ENCODE data around the gene EFCAB6.

Gene EFCAB6

DNA sequence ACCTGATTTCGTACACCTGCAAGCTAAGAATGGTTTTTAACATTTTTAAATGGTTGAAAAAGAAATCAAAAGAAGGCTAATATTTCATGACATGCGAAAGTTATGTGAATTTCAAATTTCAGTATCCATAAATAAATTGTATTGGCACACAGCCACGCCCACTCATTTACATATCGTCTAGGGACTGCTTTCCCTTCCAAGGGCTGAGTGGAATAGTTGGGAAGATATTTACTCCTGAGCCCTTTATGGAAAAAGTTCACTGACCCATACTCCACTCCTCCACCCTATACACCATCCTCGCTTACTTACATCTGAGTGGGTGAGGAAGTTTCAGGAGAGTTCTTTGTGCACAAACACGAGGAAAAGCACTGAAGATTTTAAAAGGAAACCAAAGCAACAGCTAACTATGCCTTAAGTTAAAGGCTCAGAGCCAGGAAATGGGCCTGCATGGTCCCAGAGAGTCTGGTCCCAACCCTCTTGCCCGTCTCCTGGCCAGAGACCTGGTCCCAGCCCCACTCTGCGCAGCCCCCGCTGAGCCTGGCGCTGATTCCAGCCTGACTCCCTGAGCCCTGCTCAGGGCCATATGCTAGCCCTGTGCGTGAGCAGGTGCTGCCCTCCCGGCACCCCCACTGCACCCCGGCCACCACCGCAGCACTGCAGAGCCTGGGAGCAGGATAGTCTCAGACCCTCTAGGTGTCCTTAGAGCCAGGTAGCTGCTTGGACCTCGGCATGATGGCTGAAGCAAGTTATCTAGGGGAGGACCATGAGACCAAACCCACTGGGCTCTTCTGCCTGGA, 69.8 kb downstream of the EFCAB6 start:
- no peak for DNase-seq

DNA sequence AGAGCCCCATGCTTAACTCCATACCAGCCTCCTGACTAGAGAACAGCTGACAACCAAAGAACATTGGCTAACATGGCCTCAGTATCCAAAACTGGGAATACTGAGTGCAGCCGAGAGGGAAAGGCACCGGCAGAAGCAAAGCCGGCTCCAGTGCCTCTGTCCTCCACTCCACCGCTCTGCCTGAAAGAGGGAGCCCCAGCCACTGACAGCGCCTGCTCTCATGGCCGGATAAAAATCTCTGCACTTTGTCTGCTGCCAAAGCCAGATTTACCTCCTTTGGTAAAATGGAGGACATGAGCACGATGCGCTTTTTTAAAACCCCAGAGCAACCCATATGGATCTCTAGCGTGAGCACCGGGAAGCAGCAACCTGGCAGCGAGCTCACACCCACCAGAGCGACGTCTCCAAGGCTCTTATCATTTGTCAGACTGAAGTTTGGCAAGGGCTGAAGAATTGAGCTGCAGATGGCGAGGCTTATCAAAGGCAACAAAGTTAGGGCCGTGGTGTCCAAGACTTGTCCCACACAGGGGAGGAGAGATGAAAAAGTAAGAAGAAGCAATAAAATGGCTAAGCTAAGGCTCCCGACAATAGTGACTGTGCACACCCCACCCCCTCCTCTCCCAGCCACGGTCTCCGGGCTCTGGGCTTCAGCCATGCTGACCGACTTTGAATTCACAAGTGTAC, 71.4 kb downstream of the EFCAB6 start:
- no peak for DNase-seq

DNA sequence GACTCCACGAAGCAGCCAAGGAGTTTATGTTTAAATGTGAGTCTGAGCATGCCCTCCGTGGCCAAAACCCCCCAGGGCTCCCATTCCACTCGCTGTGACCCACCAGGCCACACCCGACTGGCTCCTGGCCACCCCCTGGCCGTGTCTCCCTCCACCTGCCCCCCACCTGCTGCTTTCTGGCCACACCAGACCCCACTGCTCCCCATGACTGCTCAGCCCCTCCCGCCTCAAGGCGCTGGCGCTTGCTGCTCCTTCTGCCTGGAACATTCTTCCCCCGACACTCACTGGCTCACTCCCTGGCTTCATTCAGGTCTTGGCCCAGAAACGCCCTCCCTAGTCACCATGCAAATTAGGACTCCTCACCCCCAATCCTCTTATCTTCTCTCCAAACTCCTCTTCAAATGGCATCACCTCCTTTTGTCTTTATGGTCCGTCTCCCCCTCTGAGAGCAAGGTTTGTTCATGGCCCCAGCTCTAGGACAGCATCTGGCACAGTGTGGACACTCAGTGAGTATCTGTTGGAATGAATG, 72.2 kb downstream of the EFCAB6 start:
- DNase-seq = no peak

DNA sequence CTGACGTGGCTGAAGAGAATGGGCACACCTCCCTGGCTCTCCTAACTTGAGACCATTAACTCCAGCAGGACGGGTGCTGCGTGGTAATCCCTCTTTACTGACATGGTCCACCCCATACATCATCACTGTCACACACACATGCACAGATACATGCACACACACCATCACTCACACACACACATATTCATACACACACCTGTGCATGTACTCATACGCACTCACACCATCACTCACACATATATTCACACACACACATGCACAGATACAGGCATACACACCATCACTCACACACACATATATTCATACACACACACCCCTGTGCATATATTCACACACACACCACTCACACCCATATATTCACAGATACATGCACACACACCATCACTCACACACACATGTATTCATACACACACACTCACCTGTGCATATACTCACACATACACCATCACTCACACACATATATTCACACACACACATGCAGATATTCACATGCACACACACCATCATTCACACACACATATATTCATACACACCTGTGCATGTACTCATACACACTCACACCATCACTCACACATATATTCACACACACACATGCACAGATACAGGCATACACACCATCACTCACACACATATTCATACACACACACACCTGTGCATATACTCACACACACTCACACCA, 74.8 kb downstream of the EFCAB6 start:
- DNase-seq = no peak

DNA sequence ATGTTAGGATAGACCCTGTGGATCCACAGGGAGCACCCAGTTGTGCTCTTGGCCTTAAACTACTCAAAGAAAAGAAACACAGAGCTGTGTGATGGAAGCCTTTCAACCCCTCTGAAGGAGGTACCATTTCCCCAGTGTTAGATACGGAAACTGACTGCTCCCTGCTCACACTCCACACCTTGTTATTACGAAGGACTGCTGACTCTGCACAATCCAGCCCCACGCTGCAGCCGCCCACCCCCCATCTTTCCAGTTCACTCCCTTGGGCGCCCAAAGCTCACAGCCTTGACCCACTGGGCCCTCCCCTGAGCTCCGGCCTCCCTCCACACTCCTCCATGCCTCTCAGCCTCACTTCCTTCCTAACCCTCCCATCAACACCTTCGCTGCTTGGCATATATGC, 75.5 kb downstream of the EFCAB6 start:
- DNase-seq = no peak

DNA sequence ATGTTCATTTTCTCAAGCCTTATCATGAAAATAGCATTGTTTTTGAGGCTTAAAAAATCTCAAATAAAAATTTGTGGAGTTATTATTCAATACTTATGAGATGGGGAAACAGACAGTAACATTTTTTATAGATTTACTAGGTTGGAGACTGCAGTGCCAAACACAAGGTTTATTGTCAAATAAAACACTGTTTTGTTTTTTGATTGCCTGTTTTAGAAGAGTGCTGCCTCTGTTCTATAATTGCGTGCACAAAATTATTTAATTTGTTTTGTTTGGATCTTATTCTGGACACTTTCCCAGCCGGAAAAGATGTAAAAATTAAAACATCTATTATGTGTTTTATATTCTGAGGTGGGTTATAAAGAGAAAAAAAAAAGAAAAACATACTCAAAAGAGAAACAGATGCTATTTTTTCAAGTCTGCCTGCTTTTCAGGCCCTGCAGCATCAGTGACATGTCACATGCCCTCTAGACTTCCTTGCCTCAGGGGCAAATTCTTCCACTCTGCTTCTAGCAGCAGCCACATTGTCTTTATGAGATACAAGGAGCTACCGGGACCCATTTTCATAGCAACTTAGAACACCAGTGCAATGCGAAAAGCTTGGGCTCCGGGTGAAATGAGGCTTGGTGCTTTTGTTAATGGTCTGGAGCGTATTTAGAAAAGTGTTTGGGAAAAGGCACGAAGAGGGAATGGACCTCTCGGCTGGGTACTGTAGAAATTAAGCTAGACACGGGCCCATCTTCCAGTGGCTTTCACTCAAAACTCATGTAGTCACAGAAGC, 77.5 kb downstream of the EFCAB6 start:
- no peak for DNase-seq

DNA sequence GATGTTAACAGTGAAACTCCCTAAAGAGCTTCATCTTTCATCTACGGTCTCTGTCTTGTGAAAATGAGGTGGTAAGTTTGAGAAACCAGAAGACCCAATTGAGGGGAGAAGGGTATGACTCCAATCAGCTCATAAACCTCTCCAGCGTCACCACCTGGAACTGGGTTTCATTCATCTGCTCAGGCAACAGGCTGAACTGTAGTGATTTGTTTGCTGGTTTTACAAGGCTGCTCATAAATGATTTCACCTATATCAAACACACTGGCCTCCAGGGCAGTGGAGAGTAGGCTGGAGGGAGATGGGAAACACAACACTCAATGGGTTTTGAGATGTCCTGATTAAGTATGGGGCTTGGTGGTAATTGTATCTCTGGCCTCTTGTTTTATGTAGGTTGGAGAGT, 79.0 kb downstream of the EFCAB6 start:
- DNase-seq = no peak

DNA sequence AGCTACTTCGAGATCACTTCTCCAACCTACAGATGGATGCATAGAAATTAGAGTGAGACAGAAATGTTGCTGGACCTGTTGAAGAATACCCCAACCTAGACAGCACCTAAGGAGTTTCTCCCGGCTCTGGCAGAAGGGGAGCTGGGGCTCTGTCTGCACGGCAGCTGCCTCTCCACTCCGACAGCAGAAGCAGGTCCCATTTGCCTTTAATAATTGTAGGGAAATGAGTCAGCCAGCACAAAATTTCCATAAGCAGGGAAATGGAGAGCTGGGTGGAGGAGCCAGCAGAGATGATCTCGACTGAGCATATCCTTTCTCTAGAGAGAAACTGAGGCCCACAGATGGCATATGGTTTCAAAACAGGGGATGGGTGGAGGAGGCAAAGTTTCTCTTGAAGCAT, 80.1 kb downstream of the EFCAB6 start:
- no peak for DNase-seq

DNA sequence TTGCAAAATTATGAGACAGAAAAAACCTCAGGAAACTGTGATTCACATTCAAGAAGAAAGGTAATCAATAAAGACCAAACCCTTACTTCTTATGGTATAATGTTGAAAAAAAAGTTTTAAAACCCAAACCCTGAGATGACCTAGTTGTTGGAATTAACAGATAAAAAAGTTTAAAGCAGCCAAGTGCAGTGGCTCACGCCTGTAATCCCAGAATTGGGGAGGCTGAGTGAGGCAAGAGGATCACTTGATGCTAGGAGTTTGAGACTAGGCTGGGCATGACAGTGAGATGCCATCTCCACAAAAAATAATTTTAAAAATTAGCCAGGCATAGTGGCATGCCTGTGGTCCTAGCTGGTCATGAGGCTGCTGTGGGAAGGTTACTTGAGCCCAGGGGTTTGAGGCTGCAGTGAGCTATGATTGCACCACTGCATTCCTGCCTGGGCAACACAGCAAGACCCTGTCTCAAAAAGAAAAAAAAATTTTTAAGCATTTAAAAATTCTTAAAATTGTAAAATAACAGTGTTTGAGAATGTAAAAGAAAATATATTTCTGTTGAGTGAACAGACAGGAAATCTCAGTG, 85.1 kb downstream of the EFCAB6 start:
- DNase-seq = no peak

DNA sequence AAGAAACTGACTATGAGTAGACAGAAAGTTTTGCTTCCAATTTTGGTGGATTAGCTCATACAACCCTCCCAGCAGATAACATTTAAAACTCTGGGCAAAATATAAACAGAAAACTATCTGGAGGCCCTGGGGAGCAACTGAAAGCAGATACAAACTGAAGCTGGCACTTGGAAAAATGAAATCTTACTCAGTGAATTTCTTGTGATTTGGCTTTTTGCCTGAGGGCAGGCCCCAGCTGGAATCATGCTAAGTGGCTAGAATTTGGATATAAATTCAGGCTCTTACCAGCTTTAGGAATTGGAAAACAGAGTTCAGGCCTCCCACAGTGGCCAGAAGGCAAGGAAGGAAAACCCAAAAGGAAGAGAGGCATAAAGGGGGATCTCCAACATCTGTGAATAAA, 85.8 kb downstream of the EFCAB6 start:
- DNase-seq = no peak

DNA sequence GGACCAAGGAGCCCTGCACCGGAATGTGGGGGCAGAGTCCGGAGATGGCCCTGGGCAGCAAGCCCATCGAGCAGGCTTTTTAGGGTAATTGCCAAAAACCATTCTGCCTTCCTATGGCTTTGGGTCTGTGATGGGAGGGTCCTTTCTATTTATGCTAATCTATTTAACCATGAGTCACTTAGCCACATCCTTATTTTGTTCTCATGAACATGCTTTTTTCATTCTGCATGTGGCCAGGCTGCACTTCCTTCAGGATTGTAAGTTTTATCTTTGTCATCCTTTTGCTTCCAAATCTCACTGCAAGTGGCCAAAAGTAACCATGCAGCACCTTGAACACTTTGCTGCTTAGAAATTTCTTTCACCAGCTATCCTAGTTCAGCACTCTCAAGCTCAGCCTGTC, 88.3 kb downstream of the EFCAB6 start:
- DNase-seq = no peak

DNA sequence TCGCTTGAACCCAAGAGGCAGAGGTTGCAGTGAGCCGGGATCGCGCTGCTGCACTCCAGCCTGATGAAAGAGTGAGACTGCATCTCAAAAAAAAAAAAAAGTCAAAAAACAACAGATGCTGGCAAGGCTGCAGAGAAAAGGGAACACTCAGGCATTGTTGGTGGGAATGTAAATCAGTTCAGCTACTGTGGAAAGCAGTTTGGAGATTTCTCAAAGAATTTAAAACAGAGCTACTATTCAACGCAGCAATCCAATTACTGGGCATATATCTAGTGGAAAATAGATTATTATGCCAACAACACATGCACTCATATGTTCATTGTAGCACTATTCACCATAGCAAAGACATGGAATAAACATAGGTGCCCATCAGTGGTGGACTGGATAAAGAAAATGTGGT, 89.7 kb downstream of the EFCAB6 start:
- no peak for DNase-seq

DNA sequence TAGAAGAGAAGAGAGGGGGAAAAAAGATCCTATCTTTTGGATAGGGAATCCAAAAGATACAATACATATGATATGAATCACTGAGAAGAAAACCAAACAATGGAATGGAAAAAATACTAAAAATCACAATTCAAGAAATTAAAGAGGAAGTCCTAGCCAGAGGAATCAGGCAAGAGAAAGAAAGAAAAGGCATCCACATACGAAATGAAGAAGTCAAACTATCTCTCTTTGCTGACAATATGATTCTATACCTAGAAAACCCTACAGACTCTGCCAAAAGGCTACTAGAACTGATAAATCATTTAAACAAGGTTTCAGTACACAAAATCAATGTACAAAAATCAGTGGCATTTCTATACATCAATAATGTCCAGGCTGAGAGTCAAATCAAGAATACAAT, 91.4 kb downstream of the EFCAB6 start:
- DNase-seq = no peak

DNA sequence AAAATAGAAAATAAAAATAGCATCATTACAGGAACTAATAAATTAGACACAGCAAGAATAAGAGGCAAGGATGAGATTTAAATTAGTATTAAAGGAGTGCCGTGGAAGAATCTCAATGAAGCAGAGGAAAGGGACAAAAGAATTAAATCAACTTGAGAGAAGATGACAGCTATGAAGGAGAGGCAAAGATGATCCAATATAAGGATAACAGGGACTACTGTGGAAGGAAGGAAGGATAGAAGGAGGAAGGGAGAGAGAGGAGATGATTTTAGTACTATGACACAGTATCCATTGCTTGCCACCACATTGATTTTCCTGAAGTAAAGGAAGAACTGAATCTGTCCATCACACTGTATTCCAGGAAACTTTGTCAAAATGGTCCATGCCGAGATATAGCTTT, 98.0 kb downstream of the EFCAB6 start:
- DNase-seq = no peak

DNA sequence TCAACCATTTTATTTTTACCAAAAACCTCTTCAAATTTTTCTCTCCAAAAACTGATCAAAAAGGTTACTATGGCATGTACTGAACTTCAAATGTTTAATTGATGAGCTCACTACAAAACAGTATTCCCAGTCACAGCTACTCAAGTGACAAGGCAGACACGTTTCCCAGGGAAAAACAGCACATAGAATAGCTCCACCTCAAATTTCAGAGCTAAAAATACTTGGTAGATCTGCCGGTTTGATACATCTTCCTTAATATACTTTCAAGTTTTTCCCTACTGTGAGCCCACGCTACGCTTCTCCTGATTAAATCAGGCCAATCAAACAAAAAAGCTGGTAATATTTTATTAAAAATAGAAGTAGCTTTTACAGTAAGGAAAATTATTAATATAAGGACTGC, 100.4 kb downstream of the EFCAB6 start:
- DNase-seq = no peak

DNA sequence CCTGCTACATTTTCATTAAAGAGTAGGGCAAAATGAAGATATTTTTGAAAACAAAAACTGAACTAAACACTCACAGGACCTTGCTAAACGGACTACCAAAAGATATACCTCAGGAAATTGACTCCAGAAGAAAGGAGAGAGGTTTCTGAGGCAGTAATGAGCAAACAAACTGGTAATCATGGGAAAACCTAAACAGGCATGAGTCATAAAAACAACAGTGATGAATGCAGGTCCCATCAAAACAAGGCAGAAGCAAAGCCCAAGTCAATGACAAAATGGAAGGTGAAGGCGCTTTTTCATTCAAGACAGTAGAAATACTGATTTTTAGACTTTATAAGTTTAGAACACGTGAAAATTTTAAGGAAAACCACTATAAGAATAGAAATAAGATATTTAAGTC, 104.5 kb downstream of the EFCAB6 start:
- DNase-seq = no peak

DNA sequence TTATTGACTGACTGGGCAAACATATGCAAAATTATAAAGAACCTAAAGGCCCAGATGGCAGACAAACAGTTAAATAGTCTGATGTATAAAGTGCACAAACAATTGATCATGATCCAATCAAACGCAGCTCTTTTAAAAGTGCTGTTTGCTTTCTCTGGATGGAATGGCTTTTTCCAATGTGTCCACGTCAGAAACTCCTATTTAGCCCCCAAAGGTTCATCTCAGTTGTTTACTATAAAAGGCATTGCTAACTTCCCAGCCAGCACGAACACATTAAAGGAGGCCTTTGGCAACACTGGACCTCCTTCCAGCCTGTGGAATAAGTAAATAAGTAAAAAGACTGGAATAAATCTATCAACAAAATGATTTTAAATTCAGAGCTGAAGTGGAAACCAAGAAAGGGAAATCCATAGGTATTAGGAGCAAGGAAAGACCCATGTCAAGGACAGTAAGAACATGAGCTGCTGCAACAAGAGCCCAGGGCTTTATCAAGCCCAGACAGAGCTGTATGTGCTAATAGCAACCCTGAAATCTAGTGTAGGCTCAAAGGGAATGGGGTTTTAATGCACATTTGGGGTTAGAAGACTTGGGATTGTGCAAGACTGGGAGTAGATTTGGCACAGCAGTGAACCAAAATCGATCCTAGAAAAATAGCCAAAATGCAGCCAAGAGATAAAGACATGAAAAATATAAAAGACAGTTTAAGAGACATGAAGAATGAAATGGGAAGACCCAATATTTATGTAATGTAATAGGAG, 105.4 kb downstream of the EFCAB6 start:
- DNase-seq = no peak

DNA sequence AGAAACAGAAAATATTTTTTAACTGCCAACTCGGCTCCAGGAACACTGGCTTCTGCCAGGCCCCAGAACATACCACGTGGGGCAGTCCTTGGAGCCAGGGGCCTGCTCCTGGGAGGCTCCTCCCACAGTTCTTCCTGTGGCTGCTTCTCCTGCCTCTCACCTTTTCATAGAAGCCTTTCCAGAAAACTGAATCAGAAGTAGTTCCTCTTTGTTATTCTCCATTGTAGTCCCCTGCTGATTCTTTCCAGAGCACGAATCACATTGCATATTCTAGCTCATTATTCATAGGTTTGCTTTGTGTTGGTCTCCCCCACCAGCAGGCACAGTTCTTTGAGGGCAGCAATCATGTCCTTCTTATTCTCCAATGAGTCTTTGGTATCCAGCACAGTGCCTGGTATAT, 106.0 kb downstream of the EFCAB6 start:
- no peak for DNase-seq

DNA sequence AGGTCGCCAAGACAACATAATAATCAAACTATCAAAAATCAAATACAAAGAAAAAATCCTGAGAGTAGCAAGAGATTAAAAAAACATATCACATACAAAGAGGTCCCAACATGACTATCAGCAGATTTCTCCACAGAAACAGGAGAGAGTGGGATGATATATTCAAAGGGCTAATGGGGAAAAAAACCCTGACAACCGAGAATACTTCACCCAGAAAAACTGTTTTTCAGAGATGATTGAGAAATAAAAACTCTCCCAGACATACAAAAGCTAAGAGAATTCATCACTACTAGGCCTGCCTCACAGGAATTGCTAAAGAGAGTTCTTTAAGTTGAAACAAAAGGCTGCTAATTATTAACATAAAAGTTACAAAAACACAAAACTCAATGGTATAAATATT, 108.1 kb downstream of the EFCAB6 start:
- no peak for DNase-seq

DNA sequence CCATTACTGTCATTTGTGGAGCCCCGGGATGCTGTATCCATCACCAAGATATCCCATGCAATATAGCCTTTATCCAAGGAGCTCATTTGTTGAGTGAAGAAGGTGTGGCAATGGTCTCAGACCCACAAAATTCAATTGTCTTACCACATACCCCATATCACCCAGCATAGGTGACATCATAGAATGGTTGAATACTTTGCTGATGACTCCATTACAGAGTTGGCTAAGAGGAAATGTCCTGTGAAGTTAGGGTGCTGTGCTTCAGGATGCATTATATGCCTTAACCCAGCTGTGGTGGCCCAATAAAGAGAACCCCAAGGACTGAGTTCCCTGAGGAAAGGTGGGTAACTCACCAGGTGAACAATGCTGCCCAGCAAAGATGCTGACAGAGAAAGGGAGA, 113.7 kb downstream of the EFCAB6 start:
- DNase-seq = no peak

DNA sequence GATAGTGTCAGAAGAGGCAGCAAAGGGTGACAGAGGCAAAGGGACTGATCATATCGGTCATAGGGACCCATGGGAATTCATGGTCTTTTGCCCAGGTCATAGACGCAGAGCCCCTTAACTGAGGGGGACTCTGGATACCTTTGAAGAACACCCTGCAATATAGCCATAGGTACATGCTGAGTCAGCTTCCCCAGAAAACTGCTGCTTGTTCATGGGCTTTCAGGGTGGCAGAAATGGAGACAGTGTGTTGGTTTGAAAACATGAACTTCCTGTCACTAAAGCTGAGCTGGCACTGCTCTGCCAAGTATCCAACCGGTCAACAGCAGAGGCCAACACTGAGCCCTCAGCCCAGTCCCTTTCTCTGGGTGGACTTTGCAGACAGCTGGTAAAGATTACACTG, 114.2 kb downstream of the EFCAB6 start:
- DNase-seq = no peak

DNA sequence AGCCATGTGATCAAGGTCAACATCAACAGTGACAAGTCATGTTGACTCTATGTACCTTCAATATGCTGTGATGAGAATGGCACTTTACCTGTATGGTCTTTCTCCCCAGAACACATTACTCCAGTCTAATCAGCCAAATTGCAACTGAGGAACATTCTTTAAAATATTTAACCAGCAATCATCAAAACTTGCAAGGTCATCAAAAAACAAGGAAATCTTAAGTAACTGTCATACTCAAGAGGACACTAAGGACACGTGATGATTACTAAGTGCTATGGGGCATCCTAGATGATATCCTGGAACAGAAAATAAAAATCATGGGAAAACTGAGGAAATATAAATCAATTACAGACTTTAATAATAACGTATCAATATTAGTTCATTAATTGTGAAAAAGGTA, 118.9 kb downstream of the EFCAB6 start:
- DNase-seq = no peak
